ENCODE measurements around the gene CNIH4.

Gene CNIH4

GRCh38 chr1:224381880-224382548, 25.3 kb downstream of the CNIH4 start:
- DNase-seq (ENCODE audit: low spot score) = no peak
- CTCF ChIA-PET = no interaction called here
- POLR2A ChIA-PET (ENCODE audit: low non-redundant PET) = no interaction called here
- H3K27ac ChIP-seq = no peak overlapping the region
- TF ChIP-seq CTCF (conservative IDR thresholded peaks at IDR 0.05; ENCODE audit: low read depth) = no peak

- CTCF ChIA-PET = interaction anchor here (1.0 kb wide), 1 partner anchor 21 kb away, joined by 5 read pairs; no protein-coding TSS in a partner anchor
- POLR2A ChIA-PET (ENCODE audit: low non-redundant PET) = no interaction called here
- H3K27ac ChIP-seq = no peak overlapping the region
- no peak for TF ChIP-seq CTCF (conservative IDR thresholded peaks at IDR 0.05; ENCODE audit: low read depth)
- DNase-seq (ENCODE audit: low spot score) = no peak
These were observed 26.5 kb downstream of the CNIH4 start for GRCh38 chr1:224383218-224383617.

GRCh38 chr1:224387302-224387912, 30.7 kb downstream of the CNIH4 start:
- DNase-seq (ENCODE audit: low spot score) = no peak
- no peak overlapping the region for H3K27ac ChIP-seq
- POLR2A ChIA-PET (ENCODE audit: low non-redundant PET) = no interaction called here
- TF ChIP-seq CTCF (conservative IDR thresholded peaks at IDR 0.05; ENCODE audit: low read depth) = no peak
- CTCF ChIA-PET = interaction anchor here (0.5 kb wide), 1 partner anchor 502 kb away, joined by 3 read pairs; no protein-coding TSS in a partner anchor

- ChIA-PET CTCF (no interaction called here), POLR2A (ENCODE audit: low non-redundant PET) (no interaction called here)
- DNase-seq (ENCODE audit: low spot score) = no peak
- no peak overlapping the region for H3K27ac ChIP-seq
- no peak for TF ChIP-seq CTCF (conservative IDR thresholded peaks at IDR 0.05; ENCODE audit: low read depth)
These were observed 31.3 kb downstream of the CNIH4 start for GRCh38 chr1:224387943-224388342.

GRCh38 chr1:224390517-224390916, 33.8 kb downstream of the CNIH4 start:
- ChIA-PET POLR2A (ENCODE audit: low non-redundant PET) (no interaction called here), CTCF (no interaction called here)
- H3K27ac ChIP-seq = no peak overlapping the region
- no peak for DNase-seq (ENCODE audit: low spot score)
- TF ChIP-seq CTCF (conservative IDR thresholded peaks at IDR 0.05; ENCODE audit: low read depth) = no peak

GRCh38 chr1:224392411-224393249, 36.0 kb downstream of the CNIH4 start:
- ChIA-PET CTCF (no interaction called here), POLR2A (ENCODE audit: low non-redundant PET) (no interaction called here)
- TF ChIP-seq CTCF (conservative IDR thresholded peaks at IDR 0.05; ENCODE audit: low read depth) = no peak
- H3K27ac ChIP-seq = no peak overlapping the region
- no peak for DNase-seq (ENCODE audit: low spot score)
